HG03025 (cell line): ENCODE results near the gene SPRED2.

Source experiments
- ATAC-seq: cut with Tn5 transposase; IDR thresholded peaks from one replicate; pipeline ENCODE4 v1.9.1; 2021; ENCODE audit warnings: mild to moderate bottlenecking, moderate library complexity; ENCODE audit not compliant: unreplicated experiment, low FRiP score

SPRED2 gene

GRCh38 chr2:65390134-65390533 is 42.3 kb downstream of the SPRED2 start:
- ATAC-seq: peak; percentile 63

- no peak for ATAC-seq
Observed at GRCh38 chr2:65389476-65389875, 42.9 kb downstream of the SPRED2 start.

- no peak for ATAC-seq
Observed at GRCh38 chr2:65388596-65389390, 43.6 kb downstream of the SPRED2 start.

GRCh38 chr2:65388051-65388531 is 44.3 kb downstream of the SPRED2 start:
- peak; percentile 63 for ATAC-seq

GRCh38 chr2:65386989-65387388 is 45.4 kb downstream of the SPRED2 start:
- ATAC-seq: no peak

GRCh38 chr2:65386344-65386743 is 46.1 kb downstream of the SPRED2 start:
- ATAC-seq: no peak

GRCh38 chr2:65383541-65384488 is 48.6 kb downstream of the SPRED2 start:
- no peak for ATAC-seq

GRCh38 chr2:65382776-65383357 is 49.5 kb downstream of the SPRED2 start:
- ATAC-seq: peak; percentile 73

- ATAC-seq: no peak
Observed at GRCh38 chr2:65382323-65382722, 50.1 kb downstream of the SPRED2 start.

GRCh38 chr2:65381607-65382051 is 50.8 kb downstream of the SPRED2 start:
- ATAC-seq: no peak

GRCh38 chr2:65380255-65380654 is 52.1 kb downstream of the SPRED2 start:
- ATAC-seq: no peak

GRCh38 chr2:65379721-65380171 is 52.7 kb downstream of the SPRED2 start:
- ATAC-seq: no peak

- no peak for ATAC-seq
Observed at GRCh38 chr2:65379223-65379622, 53.2 kb downstream of the SPRED2 start.

GRCh38 chr2:65378290-65378689 is 54.1 kb downstream of the SPRED2 start:
- ATAC-seq: no peak

- no peak for ATAC-seq
Observed at GRCh38 chr2:65377556-65378192, 54.7 kb downstream of the SPRED2 start.

GRCh38 chr2:65375723-65376122 is 56.7 kb downstream of the SPRED2 start:
- no peak for ATAC-seq

- no peak for ATAC-seq
Observed at GRCh38 chr2:65374999-65375398, 57.4 kb downstream of the SPRED2 start.

- ATAC-seq: no peak
Observed at GRCh38 chr2:65374575-65374974, 57.8 kb downstream of the SPRED2 start.

- ATAC-seq: no peak
Observed at GRCh38 chr2:65373365-65373918, 59.0 kb downstream of the SPRED2 start.

GRCh38 chr2:65372619-65373018 is 59.8 kb downstream of the SPRED2 start:
- no peak for ATAC-seq
